Measurements from ENCODE around the gene POLR1G. TPM values are rescaled to one million over a fixed set of nuclear protein-coding genes. Genes with fewer than 3 reads are reported as not detected.

Gene POLR1G
- total RNA-seq: 4.1 and 6.9 TPM in 2 replicates

GRCh38 chr19:45406226-45407090 is at the start of gene POLR1G:
Gene POLR1G, plus strand, starts transcription at chr19:45406644. Its CDS starts 53 bp downstream, at chr19:45406697.

GRCh38 chr19:45370410-45371204 is 35.8 kb upstream of the POLR1G start, which contains the start of gene ERCC2:
Gene ERCC2, minus strand, starts transcription at chr19:45370573. Its CDS starts 33 bp downstream, at chr19:45370540.

GRCh38 chr19:45404557-45405434 is 1.6 kb upstream of the POLR1G start, which contains the start of gene PPP1R13L:
Gene PPP1R13L, minus strand, starts transcription at chr19:45405069. Its CDS starts 6,751 bp downstream, at chr19:45398318.

GRCh38 chr19:45423589-45424190 is 17.2 kb downstream of the POLR1G start, which contains the start of gene ERCC1:
Gene ERCC1, minus strand, starts transcription at chr19:45423917. Its CDS starts 543 bp downstream, at chr19:45423374.

Other genes with a start within 250 kb of the POLR1G start
- 0.06 and 0.26 TPM in 2 replicates for gene NKPD1, start 245.7 kb upstream of the POLR1G start, total RNA-seq
- gene TRAPPC6A, start 228.4 kb upstream of the POLR1G start, total RNA-seq: 6.5 and 7.5 TPM in 2 replicates
- gene BLOC1S3, start 227.9 kb upstream of the POLR1G start, total RNA-seq: 2.8 and 3.5 TPM in 2 replicates
- not detected in 2 replicates for gene EXOC3L2, start 161.2 kb upstream of the POLR1G start, total RNA-seq
- 9.5 and 18.3 TPM in 2 replicates for gene MARK4, start 155.4 kb upstream of the POLR1G start, total RNA-seq
- 0.06 TPM in 1 of 2 replicates, not detected in the other for gene CKM, start 83.8 kb upstream of the POLR1G start, total RNA-seq
- gene KLC3, start 65.9 kb upstream of the POLR1G start, total RNA-seq: not detected in 2 replicates
- gene ERCC2, start 36.1 kb upstream of the POLR1G start, total RNA-seq: 9.1 and 14.4 TPM in 2 replicates
- gene PPP1R13L, start 1.6 kb upstream of the POLR1G start, total RNA-seq: 0.53 and 2.9 TPM in 2 replicates
- 113 and 133 TPM in 2 replicates for gene ERCC1, start 17.3 kb downstream of the POLR1G start, total RNA-seq
- gene FOSB, start 61.4 kb downstream of the POLR1G start, total RNA-seq: 0.40 and 0.44 TPM in 2 replicates
- gene RTN2, start 90.4 kb downstream of the POLR1G start, total RNA-seq: 4.4 and 6.5 TPM in 2 replicates
- gene PPM1N, start 91.8 kb downstream of the POLR1G start, total RNA-seq: 1.7 and 2.1 TPM in 2 replicates
- gene VASP, start 100.8 kb downstream of the POLR1G start, total RNA-seq: 53.3 and 61.2 TPM in 2 replicates
- gene OPA3, start 178.2 kb downstream of the POLR1G start, total RNA-seq: 4.4 TPM in 2 replicates
- 0.40 and 0.99 TPM in 2 replicates for gene GPR4, start 195.6 kb downstream of the POLR1G start, total RNA-seq
- gene EML2, start 232.8 kb downstream of the POLR1G start, total RNA-seq: 46.1 and 55.6 TPM in 2 replicates